ENCODE results near the gene CX3CL1.
A peak's percentile ranks its signal among the peaks of the same experiment; 100 is the strongest.

CX3CL1 gene

DNA sequence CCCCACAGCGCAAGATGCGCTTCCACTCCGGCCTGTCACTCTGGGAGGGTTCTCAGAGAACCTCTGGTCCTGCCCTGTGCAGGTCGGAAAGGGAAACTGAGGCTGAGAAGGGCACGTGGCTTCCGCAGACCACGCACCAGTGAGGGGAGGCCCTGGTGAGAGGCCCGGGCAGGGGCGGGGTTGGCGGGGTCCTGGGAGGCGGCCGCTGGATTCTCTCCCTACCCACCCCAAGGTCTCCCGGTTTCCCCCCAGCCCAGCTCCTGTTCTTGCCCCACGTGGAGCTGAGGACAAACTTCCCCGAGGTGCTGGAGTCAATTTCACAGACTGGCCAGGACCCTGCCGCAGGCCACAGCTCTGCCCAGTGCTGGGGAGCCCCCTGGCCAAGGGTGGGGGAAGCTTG lies 43.8 kb downstream of the CX3CL1 start:
- Mint-ChIP-seq H3K36me3 (ENCODE audit: low read depth) (no peaks in the 10 kb centered on the region), H3K4me1 (peaks cover 40% of the 10 kb centered on the region), H3K4me3 (no peak overlapping the region), H3K27me3 (ENCODE audit: low read depth) (no peaks in the 10 kb centered on the region), H3K9me3 (no peaks in the 10 kb centered on the region), H3K27ac (peak overlapping the region; percentile 40 to 60 (median 49))
- TF ChIP-seq, protein P1, sequence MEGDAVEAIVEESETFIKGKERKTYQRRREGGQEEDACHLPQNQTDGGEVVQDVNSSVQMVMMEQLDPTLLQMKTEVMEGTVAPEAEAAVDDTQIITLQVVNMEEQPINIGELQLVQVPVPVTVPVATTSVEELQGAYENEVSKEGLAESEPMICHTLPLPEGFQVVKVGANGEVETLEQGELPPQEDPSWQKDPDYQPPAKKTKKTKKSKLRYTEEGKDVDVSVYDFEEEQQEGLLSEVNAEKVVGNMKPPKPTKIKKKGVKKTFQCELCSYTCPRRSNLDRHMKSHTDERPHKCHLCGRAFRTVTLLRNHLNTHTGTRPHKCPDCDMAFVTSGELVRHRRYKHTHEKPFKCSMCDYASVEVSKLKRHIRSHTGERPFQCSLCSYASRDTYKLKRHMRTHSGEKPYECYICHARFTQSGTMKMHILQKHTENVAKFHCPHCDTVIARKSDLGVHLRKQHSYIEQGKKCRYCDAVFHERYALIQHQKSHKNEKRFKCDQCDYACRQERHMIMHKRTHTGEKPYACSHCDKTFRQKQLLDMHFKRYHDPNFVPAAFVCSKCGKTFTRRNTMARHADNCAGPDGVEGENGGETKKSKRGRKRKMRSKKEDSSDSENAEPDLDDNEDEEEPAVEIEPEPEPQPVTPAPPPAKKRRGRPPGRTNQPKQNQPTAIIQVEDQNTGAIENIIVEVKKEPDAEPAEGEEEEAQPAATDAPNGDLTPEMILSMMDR (IDR thresholded peaks at IDR 0.05; ENCODE audit: unreplicated experiment in 3 of 3) = no peak

DNA sequence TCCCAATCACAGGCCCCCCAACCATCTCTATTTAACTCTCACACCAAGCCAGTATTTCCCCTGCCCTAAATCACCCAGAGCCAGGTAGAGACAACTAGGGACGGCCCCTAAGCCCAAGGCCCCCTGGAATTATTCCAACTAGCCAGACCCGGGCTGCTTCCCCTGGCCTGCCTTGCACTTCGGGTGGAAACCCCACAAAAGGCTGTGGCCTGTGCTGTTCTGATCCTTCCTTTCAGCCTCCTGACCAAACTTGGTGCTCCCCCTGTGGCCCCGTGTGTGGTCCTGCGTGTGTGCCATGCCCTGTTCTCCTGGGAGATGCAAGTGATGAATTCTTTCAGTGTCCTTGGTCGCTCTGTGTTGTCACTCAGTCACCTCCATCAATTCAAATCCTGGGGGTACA lies 47.2 kb downstream of the CX3CL1 start:
- TF ChIP-seq, protein P1 (IDR thresholded peaks at IDR 0.05; ENCODE audit: unreplicated experiment in 3 of 3) = no peak
- no peaks in the 10 kb centered on the region for H3K27me3 Mint-ChIP-seq (ENCODE audit: low read depth)
- H3K36me3 Mint-ChIP-seq (ENCODE audit: low read depth) = no peaks in the 10 kb centered on the region
- H3K4me1 Mint-ChIP-seq = peaks cover 45% of the 10 kb centered on the region
- no peak overlapping the region for H3K4me3 Mint-ChIP-seq
- peak overlapping the region in 2 of 3 experiments; percentile 82 to 87 for H3K27ac Mint-ChIP-seq
- no peaks in the 10 kb centered on the region for H3K9me3 Mint-ChIP-seq

DNA sequence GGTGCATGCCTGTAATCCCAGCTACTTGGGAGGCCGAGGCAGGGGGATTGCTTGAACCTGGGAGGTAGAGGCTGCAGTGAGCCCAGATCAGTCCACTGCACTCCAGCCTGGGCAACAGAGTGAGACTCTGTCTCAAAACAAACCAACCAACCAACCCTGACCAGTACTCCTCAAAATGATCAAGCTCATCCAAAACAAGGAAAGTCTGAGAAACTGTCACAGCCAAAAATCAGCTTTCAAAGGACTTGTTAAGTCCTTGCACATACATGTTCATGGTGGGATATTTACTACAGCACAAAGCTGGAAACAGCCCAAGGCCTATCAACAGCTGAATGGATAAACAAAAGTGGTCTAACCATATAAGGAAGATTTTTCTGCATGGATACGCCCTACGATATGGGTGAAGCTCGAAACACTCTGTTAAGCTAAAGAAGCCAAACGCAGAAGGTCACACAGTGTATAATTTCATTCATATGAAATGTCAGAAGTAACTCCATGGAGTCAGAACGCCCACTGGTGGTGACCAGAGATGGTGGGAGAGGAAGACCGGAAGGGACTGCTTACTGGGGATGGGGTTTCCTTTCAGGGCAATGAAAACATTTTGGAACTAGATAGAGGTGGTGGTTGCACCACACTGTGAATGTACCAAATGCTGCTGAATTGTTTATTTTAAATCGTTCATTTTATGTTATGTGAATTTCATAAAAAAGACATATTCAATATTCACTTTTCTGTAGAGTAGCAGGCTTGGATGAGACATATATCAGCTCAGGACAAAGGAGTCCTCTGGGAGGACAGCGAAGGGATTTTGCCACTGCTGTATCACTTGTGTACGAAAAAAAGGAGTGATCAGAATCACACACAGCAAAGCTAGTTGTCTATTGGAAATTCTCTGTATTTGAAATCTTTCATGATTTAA lies 50.0 kb downstream of the CX3CL1 start:
- H3K36me3 Mint-ChIP-seq (ENCODE audit: low read depth) = peaks cover 4% of the 10 kb centered on the region
- H3K27me3 Mint-ChIP-seq (ENCODE audit: low read depth) = no peaks in the 10 kb centered on the region
- no peaks in the 10 kb centered on the region for H3K9me3 Mint-ChIP-seq
- TF ChIP-seq, protein P1 (IDR thresholded peaks at IDR 0.05; ENCODE audit: unreplicated experiment in 3 of 3) = peak; percentile 69 to 77 (median 69)
- H3K4me1 Mint-ChIP-seq = peaks cover 38% of the 10 kb centered on the region
- peak overlapping the region in 1 of 3 experiments; percentile 2 for H3K4me3 Mint-ChIP-seq
- H3K27ac Mint-ChIP-seq = peak overlapping the region; percentile 87 to 95 (median 91)

DNA sequence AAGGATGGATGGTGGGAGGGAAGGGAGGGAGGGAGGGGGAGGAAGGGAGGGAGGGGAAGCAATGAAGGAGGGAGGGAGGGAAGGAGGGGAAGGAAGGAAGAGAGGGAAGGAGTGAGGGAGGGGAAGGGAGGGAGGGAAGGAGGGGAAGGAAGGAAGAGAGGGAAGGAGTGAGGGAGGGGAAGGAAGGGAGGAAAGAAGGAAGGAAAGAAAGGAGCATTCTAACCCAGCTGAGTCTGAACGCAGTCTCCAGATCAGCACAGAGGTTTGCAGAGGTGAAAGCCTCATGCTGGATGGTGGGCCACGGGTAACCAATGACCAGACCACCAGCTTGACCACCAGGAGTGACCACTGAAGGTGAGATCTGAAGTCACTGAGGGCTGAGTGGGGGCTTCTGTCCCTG lies 50.9 kb downstream of the CX3CL1 start:
- Mint-ChIP-seq H3K36me3 (ENCODE audit: low read depth) (peaks cover 12% of the 10 kb centered on the region), H3K27me3 (ENCODE audit: low read depth) (no peaks in the 10 kb centered on the region), H3K27ac (no peak overlapping the region), H3K4me3 (no peak overlapping the region), H3K4me1 (peaks cover 38% of the 10 kb centered on the region), H3K9me3 (no peaks in the 10 kb centered on the region)
- TF ChIP-seq, protein P1 (IDR thresholded peaks at IDR 0.05; ENCODE audit: unreplicated experiment in 3 of 3) = no peak

DNA sequence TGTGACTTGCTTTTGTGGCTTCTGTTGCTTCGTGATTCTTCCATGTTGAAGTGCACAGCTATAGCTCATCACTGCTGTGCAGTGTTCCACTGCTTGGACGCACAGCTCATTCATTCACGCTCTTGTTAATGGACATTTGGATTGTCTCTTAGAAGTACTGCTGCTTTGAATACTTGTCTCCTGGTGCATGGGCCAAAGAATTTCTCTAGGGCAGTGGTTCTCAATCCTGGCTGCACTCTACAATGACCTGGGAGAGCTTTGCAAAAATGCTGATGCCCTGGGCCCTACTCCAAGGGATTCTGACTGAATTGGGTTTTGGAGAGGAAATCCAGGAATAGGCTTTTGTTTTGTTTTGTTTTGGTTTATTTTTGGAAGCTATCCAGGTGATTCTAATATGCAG lies 52.3 kb downstream of the CX3CL1 start:
- Mint-ChIP-seq H3K27me3 (ENCODE audit: low read depth) (no peaks in the 10 kb centered on the region), H3K36me3 (ENCODE audit: low read depth) (peaks cover 24% of the 10 kb centered on the region), H3K27ac (peak overlapping the region in 2 of 3 experiments; percentile 32 to 63), H3K9me3 (no peaks in the 10 kb centered on the region), H3K4me3 (no peak overlapping the region), H3K4me1 (peaks cover 26% of the 10 kb centered on the region)
- TF ChIP-seq, protein P1 (IDR thresholded peaks at IDR 0.05; ENCODE audit: unreplicated experiment in 3 of 3) = no peak
